ENCODE results near the gene FAM50A. TPM values are rescaled to one million over a fixed set of nuclear protein-coding genes. Genes with fewer than 3 reads are reported as not detected.
"Not testable (repeated sequence)": the region's sequence is repeated elsewhere in the genome, so short reads cannot be mapped to it uniquely, and the experiment has no call there.

FAM50A gene
- polyA plus RNA-seq (2013, experiment 1 of 2) = 43.4 TPM
- polyA plus RNA-seq (2013, experiment 2 of 2) = 46.3 TPM

- no peaks in the 10 kb centered on the region for H3K27me3 ChIP-seq (ENCODE audit: insufficient read depth, low read length)
- H3K4me1 ChIP-seq (ENCODE audit: insufficient read depth, low read length) = no peaks in the 10 kb centered on the region
- peaks cover 39% of the 10 kb centered on the region for H3K36me3 ChIP-seq (ENCODE audit: insufficient read depth, low read length)
- H3K4me3 ChIP-seq (ENCODE audit: low read length) = peak within 1 kb of the TSS; percentile 65
- WGBS = 2% methylated on average over 94 of the region's 94 CpGs
- peak within 1 kb of the TSS; percentile 55; the same call in 1 of the 2 replicates for H3K27ac ChIP-seq (ENCODE audit: low read depth, low read length)
- H3K9me3 ChIP-seq (ENCODE audit: insufficient read depth, low read depth, low read length) = no peaks in the 10 kb centered on the region
- peak within 1 kb of the TSS; percentile 70 for H3K9ac ChIP-seq (ENCODE audit: low read depth, low read length)
Measured at GRCh38 chrX:154443992-154444754, at the start of gene FAM50A. Gene FAM50A, plus strand, starts transcription at chrX:154444141. Its CDS starts 95 bp downstream, at chrX:154444236.

- not testable (repeated sequence) for H3K4me1 ChIP-seq (ENCODE audit: insufficient read depth, low read length); H3K4me3 ChIP-seq (ENCODE audit: low read length); H3K27ac ChIP-seq (ENCODE audit: low read depth, low read length); H3K27me3 ChIP-seq (ENCODE audit: insufficient read depth, low read length); H3K9ac ChIP-seq (ENCODE audit: low read depth, low read length); H3K9me3 ChIP-seq (ENCODE audit: insufficient read depth, low read depth, low read length)
- whole genome bisulfite sequencing = 93% methylated on average over 15 of the region's 17 CpGs
- peaks cover 24% of the 10 kb centered on the region for H3K36me3 ChIP-seq (ENCODE audit: insufficient read depth, low read length)
Measured at GRCh38 chrX:154396363-154396762, 47.6 kb upstream of the FAM50A start.

- Histone ChIP-seq H3K27me3 (ENCODE audit: insufficient read depth, low read length) (no peaks in the 10 kb centered on the region), H3K4me3 (ENCODE audit: low read length) (peak overlapping the region; percentile 92), H3K4me1 (ENCODE audit: insufficient read depth, low read length) (0 out of 2 replicates have a peak, but pooled peaks cover 4% of the 10 kb centered on the region), H3K27ac (ENCODE audit: low read depth, low read length) (peak overlapping the region; percentile 97), H3K9ac (ENCODE audit: low read depth, low read length) (peak overlapping the region; percentile 100), H3K36me3 (ENCODE audit: insufficient read depth, low read length) (peaks cover 24% of the 10 kb centered on the region), H3K9me3 (ENCODE audit: insufficient read depth, low read depth, low read length) (no peaks in the 10 kb centered on the region)
- 3% methylated on average over 53 of the region's 53 CpGs for WGBS
Measured at GRCh38 chrX:154396973-154397887, 46.7 kb upstream of the FAM50A start.

GRCh38 chrX:154397888-154398667, 45.9 kb upstream of the FAM50A start, which contains the start of gene RPL10:
Gene RPL10, plus strand, starts transcription at chrX:154398377. Its CDS starts 143 bp downstream, at chrX:154398520.
- peak within 1 kb of the TSS; percentile 97 for H3K27ac ChIP-seq (ENCODE audit: low read depth, low read length)
- H3K9ac ChIP-seq (ENCODE audit: low read depth, low read length) = peak within 1 kb of the TSS; percentile 100
- 0 out of 2 replicates have a peak, but pooled peaks cover 4% of the 10 kb centered on the region for H3K4me1 ChIP-seq (ENCODE audit: insufficient read depth, low read length)
- H3K27me3 ChIP-seq (ENCODE audit: insufficient read depth, low read length) = no peaks in the 10 kb centered on the region
- under 1% methylated on average over 69 of the region's 69 CpGs for WGBS
- peak within 1 kb of the TSS; percentile 92 for H3K4me3 ChIP-seq (ENCODE audit: low read length)
- peaks cover 24% of the 10 kb centered on the region for H3K36me3 ChIP-seq (ENCODE audit: insufficient read depth, low read length)
- no peaks in the 10 kb centered on the region for H3K9me3 ChIP-seq (ENCODE audit: insufficient read depth, low read depth, low read length)

GRCh38 chrX:154398668-154399526, 45.0 kb upstream of the FAM50A start:
- H3K9ac ChIP-seq (ENCODE audit: low read depth, low read length) = peak overlapping the region; percentile 100
- H3K36me3 ChIP-seq (ENCODE audit: insufficient read depth, low read length) = peaks cover 24% of the 10 kb centered on the region
- peak overlapping the region; percentile 94 for H3K27ac ChIP-seq (ENCODE audit: low read depth, low read length)
- no peaks in the 10 kb centered on the region for H3K9me3 ChIP-seq (ENCODE audit: insufficient read depth, low read depth, low read length)
- 0 out of 2 replicates have a peak, but pooled peaks cover 4% of the 10 kb centered on the region for H3K4me1 ChIP-seq (ENCODE audit: insufficient read depth, low read length)
- H3K27me3 ChIP-seq (ENCODE audit: insufficient read depth, low read length) = no peaks in the 10 kb centered on the region
- peak overlapping the region; percentile 92 for H3K4me3 ChIP-seq (ENCODE audit: low read length)
- WGBS = 2% methylated on average over 48 of the region's 49 CpGs

- Histone ChIP-seq H3K27me3 (ENCODE audit: insufficient read depth, low read length) (no peaks in the 10 kb centered on the region), H3K9ac (ENCODE audit: low read depth, low read length) (peak overlapping the region; percentile 100), H3K4me1 (ENCODE audit: insufficient read depth, low read length) (0 out of 2 replicates have a peak, but pooled peaks cover 4% of the 10 kb centered on the region), H3K36me3 (ENCODE audit: insufficient read depth, low read length) (peaks cover 24% of the 10 kb centered on the region), H3K4me3 (ENCODE audit: low read length) (peak overlapping the region; percentile 92), H3K27ac (ENCODE audit: low read depth, low read length) (peak overlapping the region; percentile 94), H3K9me3 (ENCODE audit: insufficient read depth, low read depth, low read length) (no peaks in the 10 kb centered on the region)
- 82% methylated on average over 9 of the region's 14 CpGs for WGBS
Measured at GRCh38 chrX:154399527-154400368, 44.2 kb upstream of the FAM50A start.

GRCh38 chrX:154400369-154400817, 43.5 kb upstream of the FAM50A start:
- not testable (repeated sequence) for H3K9me3 ChIP-seq (ENCODE audit: insufficient read depth, low read depth, low read length); H3K27me3 ChIP-seq (ENCODE audit: insufficient read depth, low read length); H3K4me1 ChIP-seq (ENCODE audit: insufficient read depth, low read length)
- H3K36me3 ChIP-seq (ENCODE audit: insufficient read depth, low read length) = peaks cover 24% of the 10 kb centered on the region
- H3K4me3 ChIP-seq (ENCODE audit: low read length) = 0 out of 2 replicates have a peak overlapping the region, but pooled peaks have one; percentile 92
- peak overlapping the region; percentile 100; the same call in 1 of the 2 replicates for H3K9ac ChIP-seq (ENCODE audit: low read depth, low read length)
- peak overlapping the region; percentile 94 for H3K27ac ChIP-seq (ENCODE audit: low read depth, low read length)
- WGBS = 100% methylated on average over 5 of the region's 6 CpGs

- H3K27ac ChIP-seq (ENCODE audit: low read depth, low read length) = peak overlapping the region; percentile 12; the same call in 1 of the 2 replicates
Measured at GRCh38 chrX:154401045-154401799, 42.7 kb upstream of the FAM50A start.

More at GRCh38 chrX:154401045-154401799, 42.7 kb upstream of the FAM50A start:
- peaks cover 24% of the 10 kb centered on the region for H3K36me3 ChIP-seq (ENCODE audit: insufficient read depth, low read length)
- no peak overlapping the region; the same call in 1 of the 2 replicates for H3K4me3 ChIP-seq (ENCODE audit: low read length)
- no peak overlapping the region for H3K9ac ChIP-seq (ENCODE audit: low read depth, low read length)
- H3K27me3 ChIP-seq (ENCODE audit: insufficient read depth, low read length) = no peaks in the 10 kb centered on the region
- H3K4me1 ChIP-seq (ENCODE audit: insufficient read depth, low read length) = 0 out of 2 replicates have a peak, but pooled peaks cover 4% of the 10 kb centered on the region
- WGBS = 72% methylated on average over 6 of the region's 6 CpGs
- no peaks in the 10 kb centered on the region for H3K9me3 ChIP-seq (ENCODE audit: insufficient read depth, low read depth, low read length)
